Tibial nerve (tissue), 4 donors: ENCODE results near the gene OR2C1.

Experiments
- CTCF ChIP-seq, 5 experiments: fragments of 200-600 bp in 3 of 5; fragments of 450-650 bp in 2 of 5; sonication (generic) in 3 of 5; IDR thresholded peaks; one replicate each; pipeline ENCODE4 v1.5.1; 2016 to 2019; ENCODE audit warnings: antibody characterized with exemption in 5 of 5, mild to moderate bottlenecking in 3 of 5, moderate library complexity in 2 of 5
- EP300 ChIP-seq, 2 donors: sonication (generic); formaldehyde crosslinking; IDR thresholded peaks; one replicate each; pipeline ENCODE4 v1.6.1; 2017; ENCODE audit warnings: antibody characterized with exemption in 2 of 2, mild to moderate bottlenecking in 1 of 2

GRCh38 chr16:3348547-3349167, 7.0 kb upstream of the OR2C1 start:
- TF ChIP-seq CTCF (IDR thresholded peaks at IDR 0.05) (no peak), EP300 (IDR thresholded peaks at IDR 0.05) (no peak)
